Naive thymus-derived CD4-positive, alpha-beta T cell (primary cell): ENCODE measurements around the gene CIBAR2. TPM values are rescaled to one million over a fixed set of nuclear protein-coding genes. Genes with fewer than 3 reads are reported as not detected.

Experiments used
- ATAC-seq: fragments of 150-1000 bp; cut with Tn5 transposase; 2 replicates; pipeline ENCODE4 v1.10.0; 2021; ENCODE audit warnings: mild to moderate bottlenecking, moderate library complexity
- CTCF ChIA-PET: fragments of 350-600 bp; sonication (Branson Sonifier 250); formaldehyde crosslinking; loops from one replicate; lab custom pipeline; 2021; ENCODE audit warnings: antibody characterized with exemption; lab: Charles Lee
- POLR2A ChIA-PET: fragments of 350-600 bp; sonication (Branson Sonifier 250); formaldehyde crosslinking; loops from one replicate; lab custom pipeline; 2021; ENCODE audit warnings: antibody characterized with exemption, inconsistent platforms; lab: Charles Lee
- DNase-seq, 9 donors: peaks; one replicate each; pipeline versions ENCODE4 v3.0.0 to v3.0.0-alpha.2; 2020 to 2022; ENCODE audit warnings: mixed read lengths in 1 of 9
- H3K27ac ChIP-seq: one replicate; pipeline ENCODE4 v1.7.0; 2013; ENCODE audit warnings: mild to moderate bottlenecking, low read depth, low read length, moderate library complexity
- H3K27me3 ChIP-seq, 2 donors: one replicate each; pipeline ENCODE4 v1.7.0; 2013; ENCODE audit warnings: low read length in 2 of 2, mild to moderate bottlenecking in 2 of 2, moderate library complexity in 2 of 2; ENCODE audit not compliant: control insufficient read depth in 2 of 2, insufficient read depth in 2 of 2
- H3K36me3 ChIP-seq, 3 experiments: 1 replicate in 2 of 3; 2 replicates in 1 of 3; pipeline ENCODE4 v1.7.0; 2013; ENCODE audit warnings: low read length in 3 of 3, mild to moderate bottlenecking in 3 of 3, moderate library complexity in 1 of 3; ENCODE audit not compliant: insufficient read depth in 3 of 3, control insufficient read depth in 2 of 3
- H3K4me1 ChIP-seq, 2 donors: one replicate each; pipeline ENCODE4 v1.7.0; 2013; ENCODE audit warnings: low read length in 2 of 2, mild to moderate bottlenecking in 2 of 2, moderate library complexity in 1 of 2; ENCODE audit not compliant: control insufficient read depth in 2 of 2, insufficient read depth in 2 of 2
- H3K4me3 ChIP-seq: 2 replicates; pipeline ENCODE4 v1.7.0; 2013; ENCODE audit warnings: mild to moderate bottlenecking, low read length
- H3K9me3 ChIP-seq, 3 experiments: 1 replicate in 2 of 3; 2 replicates in 1 of 3; pipeline ENCODE4 v1.7.0; 2013; ENCODE audit warnings: low read length in 3 of 3; ENCODE audit not compliant: control insufficient read depth in 2 of 3
- H3K27ac Mint-ChIP-seq, 9 donors: one replicate each; pipeline ENCODE4 v1.8.0; 2020 to 2022; ENCODE audit warnings: mixed read lengths in 9 of 9, mild to moderate bottlenecking in 8 of 9, moderate library complexity in 5 of 9, inconsistent platforms in 2 of 9
- H3K27me3 Mint-ChIP-seq, 5 donors: one replicate each; pipeline ENCODE4 v1.8.0; 2021 to 2022; ENCODE audit warnings: mixed read lengths in 5 of 5, mild to moderate bottlenecking in 1 of 5
- H3K36me3 Mint-ChIP-seq, 5 donors: one replicate each; pipeline ENCODE4 v1.8.0; 2020 to 2022; ENCODE audit warnings: mixed read lengths in 5 of 5, mild to moderate bottlenecking in 3 of 5, inconsistent platforms in 1 of 5
- H3K4me1 Mint-ChIP-seq, 7 donors: one replicate each; pipeline ENCODE4 v1.8.0; 2020 to 2022; ENCODE audit warnings: mixed read lengths in 7 of 7, mild to moderate bottlenecking in 3 of 7, inconsistent platforms in 1 of 7
- H3K4me3 Mint-ChIP-seq, 10 donors: one replicate each; pipeline ENCODE4 v1.8.0; 2020 to 2022; ENCODE audit warnings: mild to moderate bottlenecking in 10 of 10, mixed read lengths in 10 of 10, moderate library complexity in 6 of 10, inconsistent platforms in 2 of 10
- H3K9me3 Mint-ChIP-seq, 11 donors: one replicate each; pipeline ENCODE4 v1.8.0; 2020 to 2022; ENCODE audit warnings: mixed read lengths in 11 of 11, mild to moderate bottlenecking in 4 of 11, inconsistent platforms in 1 of 11, moderate library complexity in 1 of 11
- intact Hi-C, 2 donors: fragments of 100-400 bp; cut with micrococcal nuclease; formaldehyde crosslinking; loops; one replicate each; pipeline ENCODE4 v1.15.1; 2023
- polyA plus RNA-seq, 2 donors: library from polyadenylated mRNA; unstranded; fragments of 300-500 nt; fragmentation: Illumina TruSeq; gene quantifications; one replicate each; pipeline ENCODE4 v1.2.3, GENCODE V29; 2021
- total RNA-seq, 6 experiments: library from RNA in 5 of 6; stranded (reverse) in 5 of 6; gene quantifications; 1 replicate in 5 of 6; 2 replicates in 1 of 6; pipeline ENCODE4 v1.2.3 and lab custom pipeline; 2021 to 2026

The CIBAR2 gene
- total and polyA plus RNA-seq, 7 experiments from 2014 or later: not detected

GRCh38 chr16:85134789-85135142 is 22.5 kb upstream of the CIBAR2 start:
- ATAC-seq: no peak
- no peaks in the 10 kb centered on the region for H3K9me3 ChIP-seq
- Mint-ChIP-seq H3K27me3 (peaks cover 29 to 36% (median 33%) of the 10 kb centered on the region in 5 donors), H3K4me1 (peaks cover 0 to 13% (median 9%) of the 10 kb centered on the region in 7 donors), H3K36me3 (no peaks in the 10 kb centered on the region), H3K9me3 (peaks cover 0 to under 1% (median 0%) of the 10 kb centered on the region in 11 donors), H3K27ac (no peak overlapping the region), H3K4me3 (no peak overlapping the region)
- ChIA-PET CTCF (no interaction called here), POLR2A (no interaction called here)
- H3K27ac ChIP-seq: no peak overlapping the region
- intact Hi-C loops: no loop called here
- H3K4me1 ChIP-seq: no peaks in the 10 kb centered on the region
- DNase-seq: no peak
- H3K27me3 ChIP-seq: no peaks in the 10 kb centered on the region
- no peaks in the 10 kb centered on the region for H3K36me3 ChIP-seq
- no peak overlapping the region for H3K4me3 ChIP-seq

DNA sequence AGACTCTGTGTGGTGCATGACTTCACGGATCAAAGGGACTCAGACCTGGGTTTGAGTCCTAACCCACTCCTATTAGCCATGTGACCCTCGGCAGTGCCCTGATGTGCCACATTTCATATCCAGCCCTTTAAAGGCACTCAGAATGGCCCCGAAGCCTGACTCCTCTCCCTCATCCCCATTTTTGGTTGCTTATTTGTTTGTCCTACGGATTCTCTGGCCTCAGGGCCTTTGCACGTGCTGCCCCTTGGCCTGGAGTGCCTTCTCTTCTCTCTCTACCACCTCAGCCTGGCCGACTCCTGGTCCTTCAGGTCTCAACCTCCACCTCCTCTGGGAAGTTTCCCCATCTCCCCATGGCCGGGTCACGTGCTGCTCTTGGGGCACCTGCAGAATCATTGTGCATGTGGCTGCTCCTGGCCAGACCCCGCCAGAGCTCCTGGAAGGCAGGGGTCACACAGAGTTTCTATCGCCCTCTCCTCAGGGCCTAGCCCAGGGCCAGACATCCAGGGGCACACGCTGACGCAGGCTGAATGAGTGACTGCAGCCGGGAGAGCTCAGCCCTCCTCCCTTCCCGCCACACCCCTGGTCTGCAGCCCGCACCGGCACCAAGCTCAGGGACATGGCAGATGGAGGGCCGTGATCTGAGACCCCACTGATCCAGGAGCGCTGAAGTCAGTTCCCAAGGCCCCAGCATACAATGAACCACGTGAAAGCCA is 22.0 kb upstream of the CIBAR2 start:
- ATAC-seq (no peak), DNase-seq (no peak)
- ChIA-PET POLR2A (no interaction called here), CTCF (no interaction called here)
- Histone ChIP-seq H3K9me3 (no peaks in the 10 kb centered on the region), H3K4me3 (no peak overlapping the region), H3K36me3 (no peaks in the 10 kb centered on the region), H3K27me3 (no peaks in the 10 kb centered on the region), H3K4me1 (no peaks in the 10 kb centered on the region), H3K27ac (no peak overlapping the region)
- Mint-ChIP-seq H3K36me3 (no peaks in the 10 kb centered on the region), H3K27me3 (peaks cover 24 to 31% (median 28%) of the 10 kb centered on the region in 5 donors), H3K27ac (peak overlapping the region in 1 of 9 donors; percentile 76), H3K4me1 (peaks cover 0 to 13% (median 8%) of the 10 kb centered on the region in 7 donors), H3K9me3 (no peaks in the 10 kb centered on the region), H3K4me3 (no peak overlapping the region)
- intact Hi-C loops: no loop called here

DNA sequence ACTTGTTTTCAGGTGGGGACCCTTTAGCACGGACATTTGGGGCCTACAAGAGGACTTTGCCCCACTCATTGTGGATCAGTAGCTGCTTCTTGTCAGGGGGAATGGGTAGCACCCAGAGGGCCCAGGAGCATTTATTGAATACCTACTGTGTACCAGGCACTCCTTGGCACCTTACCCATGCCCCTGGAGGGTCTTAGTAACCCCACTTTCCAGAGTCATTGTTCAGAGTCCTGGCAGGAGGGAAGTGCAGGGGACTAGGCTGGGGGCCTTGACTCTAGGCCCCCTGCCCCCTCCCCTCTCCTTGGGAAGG is 21.0 kb upstream of the CIBAR2 start:
- no peaks in the 10 kb centered on the region for H3K9me3 Mint-ChIP-seq
- H3K27ac ChIP-seq: no peak overlapping the region
- no peaks in the 10 kb centered on the region for H3K36me3 ChIP-seq
- H3K4me3 ChIP-seq: no peak overlapping the region
- DNase-seq (no peak), ATAC-seq (no peak)
- no peaks in the 10 kb centered on the region for H3K9me3 ChIP-seq
- no peaks in the 10 kb centered on the region for H3K4me1 ChIP-seq
- peaks cover 14 to 21% (median 18%) of the 10 kb centered on the region in 5 donors for H3K27me3 Mint-ChIP-seq
- ChIA-PET CTCF (no interaction called here), POLR2A (no interaction called here)
- H3K4me3 Mint-ChIP-seq: peak overlapping the region in 1 of 10 donors; percentile 12
- no peaks in the 10 kb centered on the region for H3K27me3 ChIP-seq
- no peak overlapping the region for H3K27ac Mint-ChIP-seq
- no peaks in the 10 kb centered on the region for H3K36me3 Mint-ChIP-seq
- intact Hi-C loops: no loop called here
- H3K4me1 Mint-ChIP-seq: peaks cover 0 to 13% (median 6%) of the 10 kb centered on the region in 7 donors

DNA sequence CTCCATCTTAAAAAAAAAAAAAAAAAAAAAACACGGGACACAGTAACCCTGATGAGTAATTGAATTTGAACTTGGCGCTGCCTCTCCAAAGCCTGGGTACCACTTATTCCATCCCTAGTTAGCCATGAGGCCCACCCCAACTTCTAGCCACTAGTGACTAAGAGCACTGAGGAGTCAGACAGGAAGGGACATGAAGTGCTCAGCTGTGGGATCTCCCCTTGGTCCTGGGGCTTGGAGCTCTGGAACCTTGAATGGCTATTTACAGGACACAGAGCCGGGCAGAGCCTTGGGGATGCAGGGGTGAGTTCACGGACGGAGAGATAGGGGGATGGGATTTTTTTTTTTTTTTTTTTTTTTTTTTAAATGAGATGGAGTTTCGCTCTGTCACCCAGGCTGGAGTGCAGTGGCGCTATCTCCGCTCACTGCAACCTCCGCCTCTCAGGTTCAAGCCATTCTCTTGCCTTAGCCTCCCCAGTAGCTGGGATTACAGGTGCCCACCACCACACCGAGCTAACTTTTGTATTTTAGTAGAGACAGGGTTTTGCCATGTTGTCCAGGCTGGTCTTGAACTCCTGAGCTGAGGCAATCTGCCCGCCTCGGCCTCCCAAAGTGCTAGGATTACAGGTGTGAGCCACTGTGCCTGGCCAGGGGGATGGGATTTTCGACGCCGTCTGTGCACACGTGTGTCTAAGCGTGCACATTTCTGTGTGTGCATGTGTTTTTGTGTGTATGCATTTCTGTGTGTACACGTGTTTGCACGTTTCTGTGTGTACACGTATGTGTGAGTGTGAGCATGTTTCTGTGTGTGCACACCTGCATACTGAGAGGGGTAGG is 20.4 kb upstream of the CIBAR2 start:
- Histone ChIP-seq H3K27me3 (no peaks in the 10 kb centered on the region), H3K4me1 (no peaks in the 10 kb centered on the region), H3K9me3 (no peaks in the 10 kb centered on the region), H3K4me3 (no peak overlapping the region), H3K27ac (no peak overlapping the region), H3K36me3 (no peaks in the 10 kb centered on the region)
- H3K27ac Mint-ChIP-seq: no peak overlapping the region
- no peaks in the 10 kb centered on the region for H3K36me3 Mint-ChIP-seq
- POLR2A ChIA-PET: no interaction called here
- ATAC-seq (no peak), DNase-seq (no peak)
- intact Hi-C loops: no loop called here
- CTCF ChIA-PET: no interaction called here
- H3K4me1 Mint-ChIP-seq: peaks cover 0 to 7% (median 2%) of the 10 kb centered on the region in 7 donors
- H3K4me3 Mint-ChIP-seq: peak overlapping the region in 1 of 10 donors; percentile 12
- H3K9me3 Mint-ChIP-seq: no peaks in the 10 kb centered on the region
- H3K27me3 Mint-ChIP-seq: peaks cover 9 to 15% (median 12%) of the 10 kb centered on the region in 5 donors

DNA sequence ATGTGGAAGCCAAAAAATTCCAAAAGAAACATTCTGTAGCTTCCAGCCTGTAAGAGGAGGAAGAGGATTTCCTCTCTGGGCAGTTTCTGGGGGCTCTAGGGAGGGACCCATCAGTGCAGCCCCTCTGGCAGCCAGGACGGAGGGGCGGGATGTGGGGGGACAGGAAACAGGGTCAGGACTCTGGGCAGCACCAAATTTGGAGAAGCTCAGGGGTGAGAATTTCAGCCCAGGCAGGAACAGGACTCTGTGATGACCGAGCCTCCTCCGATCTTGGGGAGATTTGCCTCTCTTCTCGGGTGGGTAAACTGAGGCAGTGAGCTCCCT is 18.4 kb upstream of the CIBAR2 start:
- Mint-ChIP-seq H3K36me3 (no peaks in the 10 kb centered on the region), H3K4me1 (peaks cover 0 to 10% (median 9%) of the 10 kb centered on the region in 7 donors), H3K9me3 (no peaks in the 10 kb centered on the region), H3K4me3 (no peak overlapping the region), H3K27ac (no peak overlapping the region), H3K27me3 (peaks cover 0 to 2% (median 0%) of the 10 kb centered on the region in 5 donors)
- DNase-seq (no peak), ATAC-seq (no peak)
- Histone ChIP-seq H3K36me3 (no peaks in the 10 kb centered on the region), H3K4me3 (no peak overlapping the region), H3K27ac (no peak overlapping the region), H3K4me1 (no peaks in the 10 kb centered on the region), H3K27me3 (no peaks in the 10 kb centered on the region), H3K9me3 (no peaks in the 10 kb centered on the region)
- ChIA-PET CTCF (no interaction called here), POLR2A (no interaction called here)
- intact Hi-C loops: no loop called here

- intact Hi-C loops: no loop called here
- Histone ChIP-seq H3K4me1 (no peaks in the 10 kb centered on the region), H3K9me3 (no peaks in the 10 kb centered on the region), H3K27ac (no peak overlapping the region), H3K27me3 (no peaks in the 10 kb centered on the region), H3K4me3 (no peak overlapping the region), H3K36me3 (no peaks in the 10 kb centered on the region)
- peaks cover 0 to 10% (median 9%) of the 10 kb centered on the region in 7 donors for H3K4me1 Mint-ChIP-seq
- no peaks in the 10 kb centered on the region for H3K36me3 Mint-ChIP-seq
- no peak overlapping the region for H3K27ac Mint-ChIP-seq
- no peaks in the 10 kb centered on the region for H3K9me3 Mint-ChIP-seq
- H3K4me3 Mint-ChIP-seq: no peak overlapping the region
- peaks cover 0 to 2% (median 0%) of the 10 kb centered on the region in 5 donors for H3K27me3 Mint-ChIP-seq
- ChIA-PET CTCF (no interaction called here), POLR2A (no interaction called here)
- ATAC-seq: no peak
- DNase-seq: no peak
These were observed 17.8 kb upstream of the CIBAR2 start for GRCh38 chr16:85129876-85130704.
